Measurements from ENCODE around the gene TRPV4.

Gene TRPV4

DNA sequence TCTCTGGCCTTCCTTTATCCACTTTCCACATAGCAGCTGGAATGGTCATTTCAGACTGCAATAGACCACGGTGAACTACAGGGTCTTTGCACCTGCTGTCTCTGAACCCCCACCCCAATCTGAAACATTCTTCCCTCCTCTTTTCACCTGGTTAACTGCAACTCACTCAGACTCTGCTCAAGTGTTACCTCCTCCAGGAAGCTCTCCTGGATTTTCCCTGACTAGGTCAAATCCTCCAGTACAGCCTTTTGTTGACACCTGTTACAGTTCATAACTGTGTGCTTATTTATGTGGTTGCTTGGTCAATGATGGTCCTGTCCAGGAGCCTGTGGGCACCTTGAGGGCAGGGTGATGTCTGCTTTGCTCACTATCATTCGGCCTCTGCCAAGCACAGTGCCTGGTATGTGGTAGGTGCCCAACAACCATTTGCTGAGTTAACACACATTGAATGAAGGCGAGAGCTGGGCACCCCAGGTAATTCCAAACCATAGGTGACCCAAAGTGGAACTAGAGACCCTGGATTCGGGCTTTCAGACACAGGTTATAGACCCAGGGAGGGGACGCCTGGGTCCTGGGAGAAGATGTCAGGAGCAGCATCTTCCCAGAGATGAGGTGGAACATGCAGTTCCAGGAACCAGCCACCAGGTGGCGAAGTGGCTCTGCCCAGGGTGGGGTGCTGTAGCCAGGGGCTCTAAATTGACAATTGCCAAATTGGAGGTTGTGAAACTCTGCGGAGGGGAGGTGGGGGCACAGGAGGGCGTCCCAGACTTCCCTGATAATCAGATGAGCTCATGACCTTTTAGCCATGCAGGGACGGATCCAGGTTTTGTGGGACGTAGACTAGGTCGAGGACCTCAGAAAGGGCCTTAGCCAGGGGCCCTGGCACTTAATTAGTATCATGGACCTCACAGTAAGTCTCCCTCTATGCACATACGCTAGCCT lies 28.1 kb downstream of the TRPV4 start:
- peak; percentile 61 for DNase-seq (ENCODE audit: low spot score)

DNA sequence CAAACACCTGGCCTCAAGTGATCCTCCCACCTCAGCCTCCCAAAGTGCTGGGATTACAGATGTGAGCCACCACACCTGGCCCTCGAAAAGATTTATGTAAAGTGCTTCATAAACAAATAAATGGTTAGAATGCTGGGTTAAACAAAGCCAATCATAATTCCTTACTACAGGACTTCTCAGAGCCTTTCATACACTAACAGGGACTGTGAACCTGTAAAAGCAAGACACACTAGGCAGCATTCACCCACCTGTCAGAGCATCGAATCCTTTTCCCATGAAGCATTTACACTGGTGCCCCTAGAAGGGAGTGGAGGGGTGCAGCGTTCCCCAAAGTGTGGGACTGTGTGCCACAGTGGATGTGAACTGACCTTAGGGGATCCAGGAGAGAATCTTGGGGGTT lies 29.5 kb downstream of the TRPV4 start:
- DNase-seq (ENCODE audit: low spot score) = no peak

DNA sequence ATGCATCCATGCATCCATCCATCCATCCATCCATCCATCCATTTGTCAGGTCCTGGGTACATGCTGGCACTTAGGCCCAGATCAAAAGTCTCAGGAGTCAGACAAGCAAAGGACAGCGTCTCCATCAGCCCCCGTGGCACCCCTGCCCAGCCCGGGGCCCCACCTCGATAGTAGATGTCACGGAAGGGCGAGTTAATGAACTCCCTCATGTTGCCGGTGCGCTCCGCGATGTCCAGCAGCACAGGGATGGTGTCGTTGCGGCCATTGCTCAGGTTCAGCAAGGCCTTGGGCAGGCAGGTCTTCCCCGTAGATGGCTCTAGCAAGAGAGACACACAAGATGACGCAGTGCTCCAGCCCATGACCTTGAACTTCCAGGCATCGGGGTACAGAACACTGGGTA lies 30.4 kb downstream of the TRPV4 start:
- DNase-seq (ENCODE audit: low spot score) = no peak

DNA sequence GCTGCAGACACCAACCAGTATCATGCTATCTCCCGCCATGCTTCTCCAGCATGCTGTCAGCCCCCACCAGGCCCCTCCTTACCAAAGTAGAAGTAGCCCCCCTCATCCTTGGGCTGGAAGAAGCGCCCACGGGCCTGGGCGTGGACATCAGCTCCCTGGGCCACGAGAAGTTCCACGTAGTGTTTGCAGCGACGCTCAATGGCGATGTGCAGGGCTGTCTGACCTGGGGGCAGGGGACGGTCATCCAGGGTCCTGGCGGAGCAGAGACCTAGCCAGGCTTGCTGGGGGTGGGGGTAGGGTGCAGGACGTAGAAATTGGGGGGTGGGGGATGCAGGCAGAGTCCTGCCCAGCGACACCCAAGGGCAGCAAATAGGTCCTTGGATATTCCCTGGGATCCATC lies 32.7 kb downstream of the TRPV4 start:
- no peak for DNase-seq (ENCODE audit: low spot score)

DNA sequence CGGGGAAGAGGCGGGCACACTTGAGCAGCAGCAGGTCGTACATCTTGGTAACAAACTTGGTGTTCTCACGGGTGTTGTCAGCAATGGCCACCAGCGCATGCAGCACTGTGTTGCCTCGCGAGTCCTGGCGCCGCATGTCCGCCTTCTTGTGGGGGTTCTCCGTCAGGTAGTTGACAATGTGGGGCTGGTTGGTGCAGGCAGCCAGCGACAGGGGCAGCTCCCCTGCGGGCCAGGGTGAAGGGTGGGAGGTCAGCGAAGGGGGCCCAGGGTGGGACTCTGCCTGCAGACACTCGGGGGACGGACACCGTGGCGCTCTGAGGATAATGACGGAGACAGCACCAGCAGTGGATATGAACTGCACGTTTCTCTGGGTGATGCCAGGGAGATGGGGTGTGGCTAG lies 34.5 kb downstream of the TRPV4 start:
- DNase-seq (ENCODE audit: low spot score) = no peak

DNA sequence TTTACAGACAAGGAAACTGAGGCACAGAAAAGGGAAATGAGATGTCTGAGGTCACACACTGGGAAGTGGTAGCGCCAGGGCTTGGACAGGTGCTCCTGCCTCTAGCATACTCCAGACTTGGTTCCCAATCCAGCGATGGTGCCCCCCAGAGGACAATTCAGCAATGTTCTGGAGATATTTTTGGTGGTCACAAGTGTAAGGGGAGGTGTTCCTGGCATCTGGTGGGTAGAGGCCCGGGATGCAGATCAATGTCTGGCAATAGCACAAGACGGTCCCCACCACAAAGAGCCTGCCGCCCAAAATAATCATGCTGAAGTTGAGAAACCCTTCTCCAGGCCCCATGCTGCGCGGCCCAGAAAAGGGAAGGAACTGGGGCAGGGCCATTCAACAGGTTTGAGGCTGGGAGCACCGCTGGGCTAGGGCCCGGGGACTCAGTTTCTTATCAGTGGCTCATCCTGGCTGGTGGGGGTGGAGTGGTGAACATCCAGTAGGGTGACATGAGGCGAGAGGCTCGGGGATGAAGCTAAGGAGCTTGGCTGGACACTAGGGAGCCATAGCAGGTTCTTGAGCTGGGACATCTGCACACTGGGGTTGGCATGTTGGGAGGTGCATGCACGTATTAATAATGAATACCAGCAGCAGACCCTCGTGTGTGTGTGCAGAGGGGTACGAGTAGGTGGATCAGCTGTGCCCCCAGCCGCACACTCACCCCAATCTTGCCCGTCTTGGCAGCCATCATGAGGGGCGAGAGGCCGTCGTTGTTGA lies 35.1 kb downstream of the TRPV4 start:
- DNase-seq (ENCODE audit: low spot score) = no peak

DNA sequence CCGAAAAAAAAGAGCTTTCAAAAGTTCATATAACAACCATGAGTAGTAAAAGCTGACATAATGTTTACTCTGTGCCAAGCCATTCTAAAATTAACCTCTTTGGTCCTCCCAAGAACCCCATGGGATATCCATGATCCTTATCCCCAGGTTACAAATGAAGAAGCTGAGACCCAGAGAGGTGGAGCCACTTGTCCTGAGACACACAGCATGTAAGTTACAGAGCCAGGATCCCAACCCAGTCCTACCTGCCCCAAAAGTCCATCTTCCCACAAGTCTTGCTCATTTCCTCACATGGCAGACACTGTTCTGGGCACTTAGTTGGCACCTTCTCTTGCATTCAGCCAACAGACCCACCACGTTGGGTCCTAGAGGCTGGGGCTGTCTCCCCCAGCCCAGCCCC lies 37.1 kb downstream of the TRPV4 start:
- no peak for DNase-seq (ENCODE audit: low spot score)

DNA sequence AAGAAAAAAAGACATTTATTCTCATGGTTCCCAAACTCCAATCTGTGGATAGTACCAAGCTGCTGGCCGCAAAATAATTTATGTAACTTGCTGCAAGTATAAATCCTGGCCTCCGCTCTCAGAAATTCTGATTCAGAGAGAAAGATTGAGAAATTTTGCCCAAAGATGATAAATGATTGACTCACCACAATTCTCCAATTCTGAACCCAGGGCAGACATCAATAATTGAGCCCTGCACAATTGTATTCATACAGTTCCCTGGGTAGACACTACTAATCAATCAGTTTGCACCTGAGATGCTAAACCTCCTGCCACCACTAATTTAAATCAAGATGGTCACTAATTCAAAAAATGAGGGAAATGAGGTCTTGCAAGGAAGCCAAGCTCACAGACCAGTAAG lies 38.2 kb downstream of the TRPV4 start:
- DNase-seq (ENCODE audit: low spot score) = no peak

DNA sequence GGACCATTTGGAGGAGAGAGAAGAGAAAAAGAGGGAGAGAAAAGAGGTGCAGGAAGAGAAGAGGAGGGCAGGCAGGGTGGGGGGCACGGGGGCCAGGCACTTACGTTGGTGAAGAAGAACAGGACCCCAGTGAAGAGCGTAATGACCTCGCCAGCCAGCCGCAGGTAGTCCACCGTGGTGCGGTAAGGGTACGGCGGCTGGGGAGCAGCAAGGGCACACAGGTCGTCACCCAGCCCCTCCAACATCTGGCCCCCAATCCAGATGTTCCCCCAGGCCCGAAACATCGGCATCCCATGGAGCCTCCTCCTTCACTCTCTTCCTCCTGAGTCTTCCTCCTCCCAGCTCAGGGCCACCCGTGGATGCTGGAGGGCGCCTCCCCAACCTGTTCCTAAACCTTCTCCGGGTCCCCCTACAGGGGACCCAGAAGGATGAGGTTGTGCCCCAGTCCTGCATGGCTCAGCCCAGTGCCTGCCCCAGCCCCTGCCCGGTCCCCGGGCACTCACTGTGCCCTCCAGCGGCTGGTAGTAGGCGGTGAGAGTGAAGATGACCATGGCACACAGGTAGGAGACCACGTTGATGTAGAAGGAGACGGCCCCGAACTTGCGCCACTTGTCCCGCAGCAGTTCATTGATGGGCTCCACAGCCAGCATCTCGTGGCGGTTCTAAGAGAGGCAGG lies 39.2 kb downstream of the TRPV4 start:
- no peak for DNase-seq (ENCODE audit: low spot score)

DNA sequence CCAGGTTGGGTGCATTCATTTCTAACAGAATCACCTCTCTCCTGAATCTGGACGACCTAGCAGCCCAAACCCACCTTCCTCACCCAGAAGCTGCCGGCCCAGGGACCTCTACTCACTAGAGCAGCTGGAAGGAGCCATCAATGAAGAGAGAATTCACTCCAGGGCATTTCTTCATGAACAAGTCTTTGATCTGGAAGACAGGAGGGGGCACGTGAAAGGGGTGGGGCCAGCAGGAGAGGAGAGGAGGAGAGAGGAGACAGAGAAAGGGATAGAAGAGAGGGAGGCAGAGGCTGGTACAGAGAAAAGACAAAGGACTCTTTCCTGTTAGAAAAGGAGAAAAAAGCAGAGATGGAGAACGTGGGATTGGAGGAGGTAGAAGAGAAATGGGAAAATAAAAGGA lies 39.8 kb downstream of the TRPV4 start:
- no peak for DNase-seq (ENCODE audit: low spot score)

DNA sequence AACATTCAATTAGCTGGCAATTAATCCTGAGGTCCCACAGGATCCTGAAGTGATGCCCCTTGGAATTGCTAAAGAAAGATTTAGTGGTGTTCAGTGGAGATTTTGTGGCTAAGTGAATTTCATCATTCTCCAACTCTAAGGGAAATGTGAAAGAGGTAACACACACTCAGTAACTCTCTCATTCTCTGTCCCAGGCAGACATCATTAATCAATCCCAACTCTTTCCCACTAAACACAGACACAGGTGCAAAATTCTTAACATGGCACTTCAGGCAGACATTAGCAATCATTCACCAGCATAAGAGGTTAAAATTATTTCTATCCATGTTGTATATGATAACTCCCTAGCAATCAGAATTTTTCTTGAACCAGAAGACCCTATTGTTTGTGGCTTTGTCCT lies 40.2 kb downstream of the TRPV4 start:
- no peak for DNase-seq (ENCODE audit: low spot score)

DNA sequence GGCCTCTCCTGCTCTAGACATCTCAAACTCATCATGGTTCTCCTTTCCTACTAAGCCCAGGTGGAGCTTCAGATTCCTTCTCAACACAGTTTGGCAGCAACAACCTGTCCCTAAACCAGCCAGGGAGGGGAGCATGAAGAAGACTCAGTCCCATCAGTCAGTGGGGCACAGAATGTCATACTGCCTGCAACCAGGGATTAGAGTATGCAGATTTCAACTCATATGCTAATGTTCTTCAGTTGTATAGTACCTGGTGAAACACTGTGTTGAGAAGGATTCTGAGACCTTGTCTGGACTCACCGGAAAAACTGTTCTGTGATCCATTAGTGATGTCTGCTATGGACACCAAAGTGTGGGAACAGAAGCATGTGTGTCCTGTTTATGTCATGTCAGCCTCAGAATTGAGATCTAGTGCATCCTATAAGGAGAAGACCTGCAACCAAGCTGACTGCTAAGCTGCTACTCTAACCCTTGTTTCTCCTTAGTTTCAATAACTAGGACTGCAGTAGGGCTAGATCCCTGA lies 43.6 kb downstream of the TRPV4 start:
- no peak for DNase-seq (ENCODE audit: low spot score)

DNA sequence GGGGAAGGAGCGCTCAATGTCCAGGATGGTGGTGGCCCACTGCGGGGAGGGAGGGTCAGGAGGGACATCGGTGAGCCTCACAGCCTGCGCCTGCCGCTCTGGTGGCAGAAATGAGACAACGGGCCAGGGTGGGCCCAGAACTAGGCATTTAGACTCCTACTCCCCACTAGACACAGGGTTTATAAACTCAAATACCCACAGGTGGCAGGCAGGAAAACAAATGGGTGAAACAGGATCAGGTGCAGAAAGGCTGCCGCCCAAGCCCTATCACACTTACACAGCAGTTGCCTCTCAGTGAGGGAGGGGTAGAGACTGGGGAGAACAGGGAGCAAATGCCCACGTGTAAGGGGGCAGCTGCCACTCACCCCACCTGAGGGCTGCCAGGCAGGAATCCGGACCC lies 46.4 kb downstream of the TRPV4 start:
- DNase-seq (ENCODE audit: low spot score) = no peak

DNA sequence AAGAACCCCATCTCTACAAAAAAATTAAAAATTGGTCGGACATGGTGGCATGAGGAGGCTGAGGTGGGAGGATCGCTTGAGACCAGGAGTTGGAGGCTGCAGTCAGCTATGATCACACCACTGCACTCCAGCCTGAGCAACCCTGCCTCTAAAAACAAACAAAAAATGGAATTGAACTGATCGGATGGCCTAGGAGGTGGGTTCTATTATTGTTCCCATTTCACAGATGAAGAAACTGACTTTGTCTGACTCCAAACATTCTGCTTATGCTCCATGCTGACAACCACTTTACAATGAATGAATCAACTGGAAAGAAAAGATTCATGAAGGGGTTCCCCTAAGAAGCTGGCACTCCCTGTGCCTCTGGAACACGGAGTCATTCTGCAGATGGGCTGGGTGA lies 47.3 kb downstream of the TRPV4 start:
- DNase-seq (ENCODE audit: low spot score) = no peak

DNA sequence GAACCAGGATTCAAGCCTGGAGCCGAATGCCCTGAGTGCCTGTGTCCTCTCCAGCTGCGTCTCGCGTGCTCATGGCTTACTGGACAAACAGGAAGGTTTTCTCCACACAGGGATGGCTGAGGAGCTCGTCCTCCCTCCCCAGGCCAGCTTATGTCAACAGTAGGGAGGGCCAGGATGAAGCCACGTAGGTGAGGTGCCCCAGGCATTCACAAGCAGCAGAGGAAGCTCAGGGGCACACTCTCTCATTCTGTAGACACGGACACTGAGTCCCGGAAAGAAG lies 49.3 kb downstream of the TRPV4 start:
- DNase-seq (ENCODE audit: low spot score) = no peak

DNA sequence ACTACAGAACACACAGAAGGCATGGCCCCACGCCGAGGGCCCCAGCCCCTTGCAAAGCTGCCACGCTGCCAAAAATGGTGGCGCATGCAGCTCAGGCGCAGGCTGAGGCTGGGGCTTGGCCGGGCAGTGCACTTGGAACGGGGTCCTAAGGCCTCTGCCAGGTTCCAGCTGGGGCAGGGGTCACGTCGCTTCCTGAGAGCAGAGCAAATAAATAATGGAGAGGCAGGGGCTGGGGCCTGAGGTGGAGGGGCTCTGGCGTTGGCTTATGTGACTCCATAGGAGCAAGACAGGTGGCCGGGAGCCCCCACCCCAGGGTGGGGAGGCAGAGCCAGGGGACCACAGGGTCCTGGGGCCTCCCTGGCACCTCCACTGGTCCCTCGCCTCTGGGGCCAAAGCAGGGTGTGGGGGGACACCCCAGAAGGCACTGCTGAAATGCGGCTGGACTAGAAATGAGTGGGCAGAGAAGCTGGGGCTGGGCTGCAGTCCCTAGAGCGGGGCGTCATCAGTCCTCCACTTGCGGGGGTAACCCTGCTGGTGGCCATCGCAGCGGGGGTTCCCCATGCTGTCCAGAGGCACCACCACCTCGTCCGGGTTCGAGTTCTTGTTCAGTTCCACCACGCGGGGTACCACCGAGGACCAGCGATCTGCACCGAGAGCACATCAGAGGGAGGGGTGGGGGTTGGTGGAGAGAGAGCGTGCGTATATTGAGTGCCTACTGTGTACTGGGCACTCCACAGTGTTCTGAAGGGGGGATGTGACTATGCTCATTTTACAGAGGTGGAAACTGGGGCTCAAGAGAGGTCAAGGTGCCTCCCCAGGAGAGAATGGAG lies 49.8 kb downstream of the TRPV4 start:
- no peak for DNase-seq (ENCODE audit: low spot score)

DNA sequence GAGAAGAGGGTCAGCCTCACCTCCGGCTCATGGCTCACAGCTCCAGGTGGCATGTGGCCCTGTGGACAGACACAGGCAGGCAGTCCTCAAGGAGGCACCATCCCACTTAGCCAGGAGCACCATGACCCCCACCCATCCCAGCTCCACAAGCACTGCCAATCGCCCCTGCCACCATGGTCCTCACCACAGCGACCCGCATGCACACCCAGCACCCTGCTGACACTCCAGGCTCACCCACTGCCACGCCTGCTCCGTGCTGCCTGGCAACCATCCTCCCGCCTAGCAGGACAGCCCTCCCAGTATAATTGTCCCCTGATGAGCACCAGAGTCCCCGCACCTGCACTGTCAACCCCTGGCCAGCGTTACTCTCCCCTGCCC lies 50.9 kb downstream of the TRPV4 start:
- no peak for DNase-seq (ENCODE audit: low spot score)

DNA sequence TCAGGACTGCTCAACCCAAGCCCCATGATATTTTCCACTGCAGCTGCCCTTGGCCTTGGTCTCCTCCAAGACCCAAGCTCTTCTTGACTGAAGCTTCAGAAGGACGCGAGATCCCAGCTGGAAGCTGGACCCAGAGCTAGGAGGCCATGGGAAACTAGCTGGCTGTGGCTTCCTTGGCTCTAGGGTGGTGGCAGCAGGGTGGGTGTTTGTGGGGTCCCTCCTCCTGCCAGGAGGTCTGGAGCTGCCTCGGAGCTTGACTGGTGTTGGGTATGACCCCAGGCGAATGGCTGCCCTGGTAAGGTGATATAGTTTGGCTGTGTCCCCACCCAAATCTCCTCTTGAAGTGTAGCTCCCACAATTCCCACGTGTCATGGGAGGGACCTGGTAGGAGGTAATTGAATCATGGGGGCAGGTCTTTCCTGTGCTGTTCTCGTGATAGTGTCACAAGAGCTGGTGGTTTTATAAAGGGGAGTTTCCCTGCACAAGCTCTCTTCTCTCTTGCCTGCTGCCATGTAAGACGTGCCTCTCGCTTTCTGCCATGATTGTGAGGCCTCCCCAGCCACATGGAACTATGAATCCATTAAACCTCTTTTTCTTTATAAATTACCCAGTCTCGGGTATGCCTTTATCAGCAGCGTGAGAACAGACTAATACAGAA lies 51.4 kb downstream of the TRPV4 start:
- DNase-seq (ENCODE audit: low spot score) = no peak

DNA sequence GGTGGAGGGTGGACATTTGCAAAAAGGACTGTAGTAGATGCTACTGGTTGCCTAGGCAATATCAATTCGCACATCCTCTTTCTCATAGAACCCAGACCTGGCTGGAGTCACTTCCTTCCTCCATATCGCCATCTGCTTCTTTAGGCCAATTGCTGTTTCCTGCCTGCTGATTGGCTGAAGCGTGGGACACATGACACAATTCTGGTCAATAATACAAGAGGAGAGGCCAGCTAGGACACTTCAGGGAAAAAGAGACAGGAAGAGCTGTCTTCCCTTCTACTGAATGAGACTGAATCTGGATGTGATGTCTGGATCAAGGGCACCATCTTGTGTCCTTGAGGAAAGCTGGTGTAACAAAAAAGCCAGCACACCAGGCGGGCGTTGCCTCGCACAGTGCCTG lies 53.8 kb downstream of the TRPV4 start:
- DNase-seq (ENCODE audit: low spot score) = no peak

DNA sequence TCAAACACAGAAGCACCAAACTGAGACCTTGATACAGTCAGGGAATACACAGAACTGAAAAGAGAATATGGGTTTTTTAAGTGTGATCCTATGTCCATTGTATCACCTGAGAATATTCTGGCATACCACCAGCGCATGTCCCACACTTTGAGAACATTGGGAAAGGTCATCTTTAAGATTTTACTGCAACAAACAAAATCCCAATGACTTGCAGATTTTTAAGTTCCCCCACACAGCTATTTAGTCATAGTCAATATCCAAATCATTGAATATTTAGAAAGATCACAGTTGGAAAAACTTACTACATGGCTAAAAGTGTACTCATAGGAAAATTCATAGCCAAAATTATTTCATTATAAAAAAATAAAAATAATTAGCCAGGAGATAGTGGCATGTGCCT lies 54.5 kb downstream of the TRPV4 start:
- no peak for DNase-seq (ENCODE audit: low spot score)

DNA sequence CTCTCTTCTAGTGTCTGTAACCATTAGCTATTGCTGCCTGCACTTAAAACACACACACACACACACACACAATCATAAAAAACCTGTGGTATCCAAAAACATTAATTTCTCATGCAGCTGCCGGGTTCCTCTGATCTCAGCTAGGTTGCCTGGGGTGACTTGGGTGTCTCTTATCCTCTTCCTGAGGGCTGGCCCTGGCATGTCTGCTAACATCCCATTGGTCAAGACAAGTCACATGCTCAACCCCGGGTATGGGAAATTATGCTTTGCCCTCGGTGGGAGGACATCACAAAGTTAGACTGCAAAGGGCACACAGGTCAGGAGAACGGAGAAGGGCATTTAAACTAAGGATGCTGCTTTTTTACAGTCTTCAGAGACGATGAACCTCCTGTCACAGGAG lies 55.7 kb downstream of the TRPV4 start:
- DNase-seq (ENCODE audit: low spot score) = peak; percentile 6

DNA sequence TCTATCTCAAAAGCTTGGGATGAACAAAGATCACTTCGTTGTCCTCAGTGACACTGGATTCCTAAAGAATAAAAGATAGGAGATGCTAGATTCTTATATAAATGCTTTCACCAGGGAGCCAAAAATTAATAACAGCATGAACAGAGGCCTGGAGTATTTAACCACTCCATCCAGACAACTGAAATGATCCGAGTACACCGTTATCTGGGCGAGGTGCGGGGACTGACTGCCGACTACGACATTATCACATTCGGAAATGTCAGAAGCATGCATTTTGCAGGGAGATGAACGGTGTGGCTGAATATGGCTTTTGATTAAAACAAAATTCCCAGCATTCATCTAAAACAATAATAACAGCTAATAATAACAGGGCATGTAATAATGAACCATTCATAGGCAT lies 56.6 kb downstream of the TRPV4 start:
- DNase-seq (ENCODE audit: low spot score) = no peak

All from hematopoietic multipotent progenitor cell treated with erythropoietin and hydrocortisone succinate and interleukin-3 and kit ligand, for 15 days (in vitro differentiated cells).